ENCODE measurements around the gene ZNF335. TPM values are rescaled to one million over a fixed set of nuclear protein-coding genes. Genes with fewer than 3 reads are reported as not detected.
"Not testable (repeated sequence)": the region's sequence is repeated elsewhere in the genome, so short reads cannot be mapped to it uniquely, and the experiment has no call there.

The ZNF335 gene
- polyA plus RNA-seq, 3 donors = 10.2 to 10.9 (median 10.5) TPM

GRCh38 chr20:45971425-45971674, 653 bp downstream of the ZNF335 start:
- DNase-seq (ENCODE audit: low read depth in 3 of 3, low spot score in 2 of 3) = no peak

GRCh38 chr20:45970646-45971424, 1.2 kb downstream of the ZNF335 start:
- no peak for DNase-seq (ENCODE audit: low read depth in 3 of 3, low spot score in 2 of 3)

- no peak for DNase-seq (ENCODE audit: low read depth in 3 of 3, low spot score in 2 of 3)
These were observed 2.0 kb downstream of the ZNF335 start for GRCh38 chr20:45969712-45970634.

- no peak for DNase-seq (ENCODE audit: low read depth in 3 of 3, low spot score in 2 of 3)
These were observed 2.9 kb downstream of the ZNF335 start for GRCh38 chr20:45968801-45969711.

GRCh38 chr20:45968081-45968671, 3.8 kb downstream of the ZNF335 start:
- no peak for DNase-seq (ENCODE audit: low read depth in 3 of 3, low spot score in 2 of 3)

GRCh38 chr20:45967551-45968080, 4.4 kb downstream of the ZNF335 start:
- DNase-seq (ENCODE audit: low read depth in 3 of 3, low spot score in 2 of 3) = no peak

GRCh38 chr20:45965169-45966002, 6.6 kb downstream of the ZNF335 start:
- no peak for DNase-seq (ENCODE audit: low read depth in 3 of 3, low spot score in 2 of 3)

- DNase-seq (ENCODE audit: low read depth in 3 of 3, low spot score in 2 of 3) = no peak
These were observed 8.0 kb downstream of the ZNF335 start for GRCh38 chr20:45964006-45964400.

GRCh38 chr20:45963059-45964005, 8.7 kb downstream of the ZNF335 start:
- DNase-seq (ENCODE audit: low read depth in 3 of 3, low spot score in 2 of 3) = no peak

GRCh38 chr20:45962031-45962755, 9.8 kb downstream of the ZNF335 start:
- no peak for DNase-seq (ENCODE audit: low read depth in 3 of 3, low spot score in 2 of 3)

GRCh38 chr20:45959956-45960630, 11.9 kb downstream of the ZNF335 start:
- DNase-seq (ENCODE audit: low read depth in 3 of 3, low spot score in 2 of 3) = no peak

GRCh38 chr20:45959126-45959525, 12.9 kb downstream of the ZNF335 start:
- DNase-seq (ENCODE audit: low read depth in 3 of 3, low spot score in 2 of 3) = no peak

- no peak for DNase-seq (ENCODE audit: low read depth in 3 of 3, low spot score in 2 of 3)
These were observed 13.4 kb downstream of the ZNF335 start for GRCh38 chr20:45958593-45958992.

- DNase-seq (ENCODE audit: low read depth in 3 of 3, low spot score in 2 of 3) = no peak
These were observed 14.7 kb downstream of the ZNF335 start for GRCh38 chr20:45957021-45957941.

- not testable (repeated sequence) for DNase-seq (ENCODE audit: low read depth in 3 of 3, low spot score in 2 of 3)
These were observed 15.7 kb downstream of the ZNF335 start for GRCh38 chr20:45956326-45956725.

- DNase-seq (ENCODE audit: low read depth in 3 of 3, low spot score in 2 of 3) = no peak
These were observed 18.3 kb downstream of the ZNF335 start for GRCh38 chr20:45953672-45954071.

All from right renal cortex interstitium (tissue), 3 donors.